ACC112 (cell line): ENCODE data around the gene LARGE1.

Experiments used
- H2AFZ ChIP-seq: fragments of 200-600 bp; sonication (generic); one replicate; pipeline ENCODE4 v1.6.0; 2017; ENCODE audit warnings: antibody characterized with exemption, low read length; ENCODE audit not compliant: unreplicated experiment
- H3K27ac ChIP-seq: fragments of 200-600 bp; sonication (generic); 2 replicates; pipeline ENCODE4 v1.5.1; 2014; ENCODE audit warnings: low read depth, mild to moderate bottlenecking, antibody characterized with exemption, low read length, moderate library complexity
- H3K27me3 ChIP-seq: fragments of 200-600 bp; sonication (generic); 2 replicates; pipeline ENCODE4 v1.6.1; 2014; ENCODE audit warnings: mild to moderate bottlenecking, antibody characterized with exemption, low read length, moderate library complexity, mixed read lengths; ENCODE audit not compliant: insufficient read depth
- H3K36me3 ChIP-seq: fragments of 200-600 bp; sonication (generic); 2 replicates; pipeline ENCODE4 v1.6.1; 2016; ENCODE audit warnings: mild to moderate bottlenecking, antibody characterized with exemption, low read length, moderate library complexity, mixed read lengths; ENCODE audit not compliant: insufficient read depth
- H3K4me1 ChIP-seq: fragments of 200-600 bp; sonication (generic); one replicate; pipeline ENCODE4 v1.6.1; 2016; ENCODE audit warnings: low read length, mixed read lengths; ENCODE audit not compliant: insufficient read depth, unreplicated experiment, control insufficient read depth
- H3K4me3 ChIP-seq: fragments of 200-600 bp; sonication (generic); 2 replicates; pipeline ENCODE4 v1.5.1; 2014; ENCODE audit warnings: mild to moderate bottlenecking, low read depth, low read length
- H3K79me2 ChIP-seq: fragments of 200-600 bp; sonication (generic); one replicate; pipeline ENCODE4 v1.6.0; 2016; ENCODE audit warnings: low read length; ENCODE audit not compliant: control insufficient read depth, unreplicated experiment, insufficient read depth

Gene LARGE1

GRCh38 chr22:33914699-33915098 lies 5.6 kb downstream of the LARGE1 start:
- Histone ChIP-seq H3K79me2 (no peaks in the 10 kb centered on the region), H3K27ac (no peak overlapping the region), H2AFZ (no peak overlapping the region), H3K4me1 (no peaks in the 10 kb centered on the region), H3K36me3 (no peaks in the 10 kb centered on the region), H3K27me3 (peaks cover 9% of the 10 kb centered on the region; the same call in 1 of the 2 replicates), H3K4me3 (no peak overlapping the region)

DNA sequence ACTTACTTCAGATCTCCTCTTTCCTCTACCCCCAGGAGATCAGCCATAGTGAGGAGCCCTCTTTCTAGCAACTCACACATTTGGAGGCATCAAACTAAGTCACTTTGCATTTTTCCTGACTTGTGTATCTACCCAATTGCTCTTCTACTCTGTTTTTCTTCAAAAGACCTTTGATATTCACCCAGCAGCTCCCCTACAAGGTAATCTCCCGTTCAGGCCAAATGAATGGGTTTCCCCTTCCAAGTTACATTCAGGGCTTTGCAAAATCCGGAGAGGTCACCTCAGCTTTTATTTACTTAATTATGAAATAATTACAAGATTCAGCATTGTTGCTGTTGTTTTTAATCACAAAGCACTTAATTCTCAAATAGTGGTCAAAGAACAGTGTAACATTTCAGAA lies 6.1 kb downstream of the LARGE1 start:
- peaks cover 4% of the 10 kb centered on the region; the same call in 1 of the 2 replicates for H3K27me3 ChIP-seq
- no peaks in the 10 kb centered on the region for H3K79me2 ChIP-seq
- no peak overlapping the region for H3K27ac ChIP-seq
- H2AFZ ChIP-seq, result no peak overlapping the region
- H3K4me1 ChIP-seq, result no peaks in the 10 kb centered on the region
- no peak overlapping the region for H3K4me3 ChIP-seq
- H3K36me3 ChIP-seq, result no peaks in the 10 kb centered on the region

DNA sequence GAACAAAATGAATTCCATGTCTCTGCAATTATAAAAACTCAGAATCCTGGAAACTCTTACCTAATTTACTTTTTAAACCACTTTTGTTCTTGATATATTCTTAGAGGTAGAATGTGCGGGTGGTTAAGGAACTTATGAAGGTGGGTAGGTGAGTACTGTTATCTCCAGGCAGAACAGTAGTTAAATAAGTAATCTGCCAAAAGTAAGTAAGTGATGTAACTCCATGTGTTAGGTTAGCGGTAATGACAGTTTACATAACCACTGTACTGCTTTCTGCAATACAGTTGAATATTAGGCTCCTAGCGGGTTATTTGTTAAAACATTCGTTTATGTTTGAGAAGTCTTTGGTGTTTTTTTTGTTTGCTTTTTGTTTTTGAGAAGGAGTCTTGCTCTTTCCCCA lies 7.1 kb downstream of the LARGE1 start:
- no peaks in the 10 kb centered on the region for H3K36me3 ChIP-seq
- H3K27me3 ChIP-seq, result no peaks in the 10 kb centered on the region
- H2AFZ ChIP-seq, result no peak overlapping the region
- no peak overlapping the region for H3K4me3 ChIP-seq
- H3K27ac ChIP-seq, result no peak overlapping the region
- no peaks in the 10 kb centered on the region for H3K79me2 ChIP-seq
- no peaks in the 10 kb centered on the region for H3K4me1 ChIP-seq

DNA sequence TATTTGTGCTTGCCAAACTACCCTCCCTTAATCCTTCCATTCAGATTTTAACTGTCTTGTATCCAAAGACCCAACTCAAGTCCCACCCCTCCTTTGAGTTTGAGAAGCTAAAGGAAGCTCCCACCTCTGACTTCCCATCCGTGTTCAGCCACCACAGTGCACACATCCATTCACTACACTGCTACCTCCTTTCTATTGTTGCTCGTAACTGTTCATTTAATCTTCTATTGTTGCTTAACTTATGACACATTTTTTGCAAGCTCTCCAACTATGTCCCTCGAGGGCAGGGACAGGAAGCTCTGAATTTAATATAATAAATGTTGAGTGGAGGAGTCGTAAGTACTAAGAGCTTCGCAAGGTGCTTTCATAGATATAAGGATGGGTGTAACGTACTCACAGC lies 10.4 kb downstream of the LARGE1 start:
- no peaks in the 10 kb centered on the region for H3K79me2 ChIP-seq
- no peaks in the 10 kb centered on the region for H3K36me3 ChIP-seq
- H3K4me3 ChIP-seq, result no peak overlapping the region

GRCh38 chr22:33909075-33909458 lies 11.2 kb downstream of the LARGE1 start:
- no peak overlapping the region for H3K4me3 ChIP-seq
- H3K79me2 ChIP-seq, result no peaks in the 10 kb centered on the region

More for the DNA sequence above, 10.4 kb downstream of the LARGE1 start:
- H3K4me1 ChIP-seq, result no peaks in the 10 kb centered on the region
- no peak overlapping the region for H2AFZ ChIP-seq
- no peaks in the 10 kb centered on the region for H3K27me3 ChIP-seq
- H3K27ac ChIP-seq, result no peak overlapping the region

DNA sequence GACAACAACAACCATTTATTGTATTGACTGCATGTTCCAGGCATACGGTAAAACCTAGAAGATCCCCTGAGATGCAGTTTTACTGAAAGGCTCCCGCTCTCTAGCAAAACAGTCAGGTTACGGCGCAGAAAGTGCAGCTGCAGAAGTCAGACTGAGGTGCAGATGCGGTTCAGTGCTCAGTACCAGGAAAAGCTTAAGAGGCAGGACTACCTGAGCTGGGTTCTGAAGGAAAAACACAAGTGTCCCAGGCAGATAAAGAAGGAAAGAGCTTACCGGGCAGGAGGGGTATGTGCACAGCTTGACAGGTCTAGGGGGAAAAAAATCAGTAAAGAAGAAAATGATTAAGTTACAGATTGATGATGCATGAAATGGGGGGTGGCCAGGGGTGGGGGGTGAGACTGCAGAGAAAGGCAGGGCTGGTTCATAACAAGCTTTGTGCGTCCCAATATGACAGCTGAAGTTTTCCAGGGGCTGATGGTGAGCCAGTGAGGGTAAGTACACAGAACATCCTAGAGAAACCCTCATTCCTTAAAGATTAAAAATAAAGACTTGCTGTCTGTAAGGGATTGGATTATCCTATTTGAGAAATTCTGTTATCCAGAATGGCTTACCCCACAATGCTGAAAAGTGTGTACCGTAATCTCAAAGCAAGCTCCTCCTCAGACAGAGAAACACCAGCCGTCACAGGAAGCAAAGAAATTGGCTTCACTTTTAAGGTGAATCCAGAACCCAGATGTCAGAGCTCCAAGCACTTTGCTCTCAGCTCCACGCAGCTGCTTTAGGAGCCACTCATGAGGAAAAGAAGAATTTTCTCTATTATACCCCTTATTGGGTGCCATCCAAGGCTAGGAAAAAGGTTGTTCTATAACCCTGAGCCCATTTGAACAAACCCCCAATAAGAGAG lies 11.9 kb downstream of the LARGE1 start:
- H3K4me3 ChIP-seq, result no peak overlapping the region

More at GRCh38 chr22:33909075-33909458, 11.2 kb downstream of the LARGE1 start:
- Histone ChIP-seq H2AFZ (no peak overlapping the region), H3K4me1 (no peaks in the 10 kb centered on the region), H3K27me3 (no peaks in the 10 kb centered on the region), H3K36me3 (no peaks in the 10 kb centered on the region), H3K27ac (no peak overlapping the region)

GRCh38 chr22:33906954-33907353 lies 13.3 kb downstream of the LARGE1 start:
- Histone ChIP-seq H3K36me3 (no peaks in the 10 kb centered on the region), H3K4me1 (no peaks in the 10 kb centered on the region), H2AFZ (no peak overlapping the region)

More for the DNA sequence above, 11.9 kb downstream of the LARGE1 start:
- Histone ChIP-seq H3K4me1 (no peaks in the 10 kb centered on the region), H2AFZ (no peak overlapping the region), H3K27ac (no peak overlapping the region), H3K36me3 (no peaks in the 10 kb centered on the region), H3K27me3 (no peaks in the 10 kb centered on the region), H3K79me2 (no peaks in the 10 kb centered on the region)

GRCh38 chr22:33906475-33906874 lies 13.8 kb downstream of the LARGE1 start:
- Histone ChIP-seq H3K27ac (no peak overlapping the region), H3K27me3 (no peaks in the 10 kb centered on the region), H3K36me3 (no peaks in the 10 kb centered on the region), H2AFZ (no peak overlapping the region), H3K4me1 (no peaks in the 10 kb centered on the region), H3K4me3 (no peak overlapping the region), H3K79me2 (no peaks in the 10 kb centered on the region)

More at GRCh38 chr22:33906954-33907353, 13.3 kb downstream of the LARGE1 start:
- Histone ChIP-seq H3K27me3 (no peaks in the 10 kb centered on the region), H3K79me2 (no peaks in the 10 kb centered on the region), H3K4me3 (no peak overlapping the region), H3K27ac (no peak overlapping the region)

GRCh38 chr22:33903012-33903411 lies 17.3 kb downstream of the LARGE1 start:
- Histone ChIP-seq H3K36me3 (no peaks in the 10 kb centered on the region), H3K4me1 (no peaks in the 10 kb centered on the region), H3K4me3 (no peak overlapping the region), H3K27ac (no peak overlapping the region), H3K27me3 (no peaks in the 10 kb centered on the region), H3K79me2 (no peaks in the 10 kb centered on the region), H2AFZ (no peak overlapping the region)

DNA sequence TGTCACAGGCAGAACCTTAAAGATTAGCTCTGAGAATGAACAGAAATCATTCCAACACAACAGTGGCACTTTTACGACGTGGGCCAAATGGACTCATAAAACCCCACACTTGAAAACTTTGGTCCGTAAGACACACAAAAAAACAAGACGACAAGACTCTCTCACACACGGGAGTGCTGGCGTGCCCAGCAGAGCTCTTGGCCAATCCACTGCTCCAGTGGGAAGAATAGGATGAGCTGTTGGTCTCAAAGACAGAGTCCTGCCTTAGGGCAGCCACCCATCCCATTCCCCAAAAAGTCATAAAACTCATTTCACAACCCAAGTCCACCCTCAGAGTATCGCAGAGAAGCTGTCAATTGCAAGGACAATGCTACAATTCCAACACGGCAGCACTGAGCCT lies 18.2 kb downstream of the LARGE1 start:
- Histone ChIP-seq H3K27ac (no peak overlapping the region), H3K4me3 (no peak overlapping the region), H3K27me3 (no peaks in the 10 kb centered on the region), H3K4me1 (no peaks in the 10 kb centered on the region), H2AFZ (no peak overlapping the region), H3K36me3 (no peaks in the 10 kb centered on the region), H3K79me2 (no peaks in the 10 kb centered on the region)

DNA sequence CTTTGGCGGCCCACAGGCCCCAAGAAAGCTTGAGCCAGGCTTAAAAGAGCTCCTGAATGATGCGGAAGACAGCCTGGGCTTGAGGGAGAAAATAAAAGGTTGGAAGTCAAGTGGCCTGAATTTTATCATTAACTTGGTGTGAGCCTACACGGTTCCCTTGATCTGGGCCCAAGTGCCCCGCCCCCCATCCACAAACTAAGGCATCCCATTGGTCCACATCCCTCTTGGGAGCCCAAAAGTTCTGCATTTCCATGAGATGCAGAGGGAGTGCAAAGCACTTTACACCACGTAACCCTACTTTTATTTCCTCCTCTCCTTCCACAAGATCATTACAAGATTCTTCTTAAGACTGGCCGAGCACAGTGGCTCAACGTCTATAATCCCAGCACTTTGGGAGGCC lies 22.2 kb downstream of the LARGE1 start:
- no peak overlapping the region for H3K4me3 ChIP-seq
- H2AFZ ChIP-seq, result no peak overlapping the region
- no peaks in the 10 kb centered on the region for H3K27me3 ChIP-seq
- no peaks in the 10 kb centered on the region for H3K4me1 ChIP-seq
- H3K79me2 ChIP-seq, result no peaks in the 10 kb centered on the region
- H3K36me3 ChIP-seq, result no peaks in the 10 kb centered on the region
- no peak overlapping the region for H3K27ac ChIP-seq
